ENCODE results near the gene ACO1.

ACO1 gene

GRCh38 chr9:32384364-32385151, at the start of gene ACO1:
TSS of gene ACO1 (plus strand) at chr9:32384643. CDS start at chr9:32405507, 20,864 bp downstream.
- Histone ChIP-seq H3K27me3 (replicated peaks; ENCODE audit: control insufficient read depth, insufficient read depth, low read length) (no peaks in the 10 kb centered on the region; the same call in 1 of the 2 replicates), H3K36me3 (ENCODE audit: control insufficient read depth, insufficient read depth, low read length) (no peaks in the 10 kb centered on the region), H3K4me3 (replicated peaks; ENCODE audit: low read depth, low read length) (peak within 1 kb of the TSS; percentile 86)
- TF ChIP-seq, protein P1, sequence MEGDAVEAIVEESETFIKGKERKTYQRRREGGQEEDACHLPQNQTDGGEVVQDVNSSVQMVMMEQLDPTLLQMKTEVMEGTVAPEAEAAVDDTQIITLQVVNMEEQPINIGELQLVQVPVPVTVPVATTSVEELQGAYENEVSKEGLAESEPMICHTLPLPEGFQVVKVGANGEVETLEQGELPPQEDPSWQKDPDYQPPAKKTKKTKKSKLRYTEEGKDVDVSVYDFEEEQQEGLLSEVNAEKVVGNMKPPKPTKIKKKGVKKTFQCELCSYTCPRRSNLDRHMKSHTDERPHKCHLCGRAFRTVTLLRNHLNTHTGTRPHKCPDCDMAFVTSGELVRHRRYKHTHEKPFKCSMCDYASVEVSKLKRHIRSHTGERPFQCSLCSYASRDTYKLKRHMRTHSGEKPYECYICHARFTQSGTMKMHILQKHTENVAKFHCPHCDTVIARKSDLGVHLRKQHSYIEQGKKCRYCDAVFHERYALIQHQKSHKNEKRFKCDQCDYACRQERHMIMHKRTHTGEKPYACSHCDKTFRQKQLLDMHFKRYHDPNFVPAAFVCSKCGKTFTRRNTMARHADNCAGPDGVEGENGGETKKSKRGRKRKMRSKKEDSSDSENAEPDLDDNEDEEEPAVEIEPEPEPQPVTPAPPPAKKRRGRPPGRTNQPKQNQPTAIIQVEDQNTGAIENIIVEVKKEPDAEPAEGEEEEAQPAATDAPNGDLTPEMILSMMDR (IDR thresholded peaks at IDR 0.05; ENCODE audit: insufficient read depth, low read length, poor library complexity, severe bottlenecking): no peak
- peak; percentile 84 for DNase-seq (ENCODE audit: extremely low read depth, insufficient read length)

DNA sequence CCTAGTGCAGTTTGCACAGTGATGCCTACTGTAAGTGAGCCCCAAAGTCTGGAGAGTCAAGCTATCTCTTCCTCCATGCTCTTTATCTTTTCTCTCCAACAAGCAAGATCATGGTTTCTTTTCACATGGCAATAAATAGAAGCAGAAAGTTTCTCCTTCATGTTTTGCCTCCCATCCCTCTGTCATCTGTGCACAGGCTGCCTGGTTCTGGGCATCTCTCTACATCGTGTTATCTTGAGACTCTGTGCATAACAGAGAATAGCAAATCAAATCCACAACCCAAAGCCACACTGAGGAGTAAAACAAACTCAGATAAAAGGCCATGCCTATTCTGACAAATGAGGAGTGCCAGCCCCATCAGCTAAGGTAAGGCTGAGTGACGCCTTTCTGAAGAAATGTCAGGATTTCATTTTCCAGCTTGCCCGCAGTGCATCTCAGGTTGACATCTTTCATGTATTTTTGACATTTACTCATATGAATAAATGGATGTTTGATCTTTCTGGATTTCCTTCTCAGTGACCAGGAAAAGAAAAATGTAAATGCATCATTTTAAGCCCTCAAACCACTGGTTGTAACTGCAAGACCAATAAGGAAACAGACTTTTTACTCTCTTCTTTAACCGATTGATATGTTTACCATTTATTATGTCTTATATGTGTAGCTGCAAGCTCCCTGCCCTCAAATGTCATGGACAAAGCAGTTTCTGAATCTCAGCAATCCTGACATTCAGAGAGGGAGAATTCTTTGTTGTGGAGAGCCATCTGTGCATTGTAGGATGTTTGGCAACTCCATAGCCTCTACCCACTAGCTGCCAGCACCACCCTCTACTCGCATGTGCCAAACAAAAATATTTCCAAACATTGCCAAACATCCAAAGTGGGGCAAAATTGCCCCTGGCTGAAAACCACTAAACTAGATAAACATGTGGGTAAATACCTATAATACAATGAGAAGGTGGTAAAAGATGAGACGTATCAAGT, 49.2 kb upstream of the ACO1 start:
- TF ChIP-seq, protein P1 (IDR thresholded peaks at IDR 0.05; ENCODE audit: insufficient read depth, low read length, poor library complexity, severe bottlenecking): no peak
- DNase-seq (ENCODE audit: extremely low read depth, insufficient read length): no peak
- H3K27me3 ChIP-seq (replicated peaks; ENCODE audit: control insufficient read depth, insufficient read depth, low read length): no peaks in the 10 kb centered on the region
- no peak overlapping the region for H3K4me3 ChIP-seq (replicated peaks; ENCODE audit: low read depth, low read length)
- H3K36me3 ChIP-seq (ENCODE audit: control insufficient read depth, insufficient read depth, low read length): no peaks in the 10 kb centered on the region

GRCh38 chr9:32339424-32339823, 45.0 kb upstream of the ACO1 start:
- H3K27me3 ChIP-seq (replicated peaks; ENCODE audit: control insufficient read depth, insufficient read depth, low read length): no peaks in the 10 kb centered on the region
- DNase-seq (ENCODE audit: extremely low read depth, insufficient read length): peak; percentile 6
- TF ChIP-seq, protein P1 (IDR thresholded peaks at IDR 0.05; ENCODE audit: insufficient read depth, low read length, poor library complexity, severe bottlenecking): no peak
- no peaks in the 10 kb centered on the region for H3K36me3 ChIP-seq (ENCODE audit: control insufficient read depth, insufficient read depth, low read length)
- H3K4me3 ChIP-seq (replicated peaks; ENCODE audit: low read depth, low read length): no peak overlapping the region

GRCh38 chr9:32340361-32340760, 44.1 kb upstream of the ACO1 start:
- no peak for DNase-seq (ENCODE audit: extremely low read depth, insufficient read length)
- H3K36me3 ChIP-seq (ENCODE audit: control insufficient read depth, insufficient read depth, low read length): no peaks in the 10 kb centered on the region
- TF ChIP-seq, protein P1 (IDR thresholded peaks at IDR 0.05; ENCODE audit: insufficient read depth, low read length, poor library complexity, severe bottlenecking): no peak

DNA sequence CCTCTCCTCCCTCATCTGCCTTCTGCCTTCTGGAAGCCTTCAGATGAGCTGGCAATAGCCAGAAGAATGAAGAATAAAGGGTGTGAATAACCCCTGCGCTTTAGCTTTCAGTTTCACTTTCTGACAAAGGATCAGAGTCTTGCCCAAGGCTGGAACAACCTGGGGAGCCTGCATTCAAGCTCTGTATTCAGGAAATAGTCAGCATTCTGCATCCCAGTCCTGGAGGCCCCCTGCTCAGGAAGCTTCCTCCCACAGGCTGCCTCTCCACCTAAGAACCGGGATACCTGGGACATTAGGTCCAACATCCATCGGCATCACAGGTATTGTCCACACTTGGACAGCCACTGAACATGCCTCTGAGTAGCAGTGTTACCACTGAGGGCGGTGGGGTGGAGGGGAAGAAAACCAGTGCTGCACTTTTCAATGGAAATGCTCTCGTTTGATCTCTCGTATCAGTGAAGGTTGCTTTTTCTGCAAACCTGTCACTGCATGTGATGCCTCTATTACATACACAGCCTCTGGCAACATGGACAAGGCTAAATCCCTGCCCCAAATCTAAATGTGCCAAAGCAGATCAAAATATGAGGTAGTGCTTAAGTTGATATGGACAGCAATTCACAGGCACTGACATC, 39.8 kb upstream of the ACO1 start:
- no peaks in the 10 kb centered on the region for H3K27me3 ChIP-seq (replicated peaks; ENCODE audit: control insufficient read depth, insufficient read depth, low read length)
- H3K36me3 ChIP-seq (ENCODE audit: control insufficient read depth, insufficient read depth, low read length): no peaks in the 10 kb centered on the region
- DNase-seq (ENCODE audit: extremely low read depth, insufficient read length): no peak
- H3K4me3 ChIP-seq (replicated peaks; ENCODE audit: low read depth, low read length): no peak overlapping the region
- TF ChIP-seq, protein P1 (IDR thresholded peaks at IDR 0.05; ENCODE audit: insufficient read depth, low read length, poor library complexity, severe bottlenecking): no peak

More at GRCh38 chr9:32340361-32340760, 44.1 kb upstream of the ACO1 start:
- Histone ChIP-seq H3K27me3 (replicated peaks; ENCODE audit: control insufficient read depth, insufficient read depth, low read length) (no peaks in the 10 kb centered on the region), H3K4me3 (replicated peaks; ENCODE audit: low read depth, low read length) (no peak overlapping the region)
